DOHH2 (cell line): ENCODE results near the gene NAV2.

Source experiments
- H3F3A ChIP-seq: fragments of 200-600 bp; sonication (generic), shearing (Covaris generic); 2 replicates; pipeline ENCODE4 v1.6.0; 2016; ENCODE audit warnings: antibody characterized with exemption, mild to moderate bottlenecking; ENCODE audit not compliant: control insufficient read depth, insufficient read depth
- H3K27ac ChIP-seq: fragments of 200-600 bp; sonication (generic); 2 replicates; pipeline ENCODE4 v1.5.1; 2014; ENCODE audit warnings: low read depth, mild to moderate bottlenecking, low read length, moderate library complexity
- H3K27me3 ChIP-seq: fragments of 200-600 bp; sonication (generic); 2 replicates; pipeline ENCODE4 v1.6.1; 2014; ENCODE audit warnings: mild to moderate bottlenecking, low read length, mixed read lengths; ENCODE audit not compliant: control insufficient read depth
- H3K36me3 ChIP-seq: fragments of 200-600 bp; sonication (generic); 2 replicates; pipeline ENCODE4 v1.6.1; 2014; ENCODE audit warnings: mild to moderate bottlenecking, low read length, moderate library complexity, mixed read lengths; ENCODE audit not compliant: control insufficient read depth
- H3K4me1 ChIP-seq: fragments of 200-600 bp; sonication (generic); 2 replicates; pipeline ENCODE4 v1.6.1; 2014; ENCODE audit warnings: mild to moderate bottlenecking, low read length, mixed read lengths; ENCODE audit not compliant: control insufficient read depth
- H3K4me2 ChIP-seq: fragments of 200-600 bp; sonication (generic); 2 replicates; pipeline ENCODE4 v1.6.0; 2014; ENCODE audit warnings: mild to moderate bottlenecking, low read length, moderate library complexity
- H3K4me3 ChIP-seq: fragments of 200-600 bp; sonication (generic); 2 replicates; pipeline ENCODE4 v1.5.1; 2014; ENCODE audit warnings: mild to moderate bottlenecking, low read length, mixed read lengths
- H3K79me2 ChIP-seq: fragments of 200-600 bp; sonication (generic); 2 replicates; pipeline ENCODE4 v1.6.1; 2014; ENCODE audit warnings: mild to moderate bottlenecking, low read length, mixed read lengths; ENCODE audit not compliant: control insufficient read depth
- H3K9me2 ChIP-seq: fragments of 200-600 bp; sonication (generic); replicated peaks from 2 replicates; pipeline ENCODE4 v1.6.1; 2014; ENCODE audit warnings: mild to moderate bottlenecking, low read length, mixed read lengths; ENCODE audit not compliant: control insufficient read depth
- H3K9me3 ChIP-seq: fragments of 200-600 bp; sonication (generic); 2 replicates; pipeline ENCODE4 v1.6.1; 2014; ENCODE audit warnings: antibody characterized with exemption, low read length, mixed read lengths; ENCODE audit not compliant: control insufficient read depth, insufficient read depth
- H4K20me1 ChIP-seq: fragments of 200-600 bp; sonication (generic); 2 replicates; pipeline ENCODE4 v1.6.0; 2014; ENCODE audit warnings: low read depth, mild to moderate bottlenecking, antibody characterized with exemption, low read length, moderate library complexity; ENCODE audit not compliant: control insufficient read depth, insufficient read depth
- CTCF ChIP-seq: fragments of 200-600 bp; sonication (generic); IDR thresholded peaks from one replicate; pipeline ENCODE4 v1.5.1; 2014; ENCODE audit warnings: antibody characterized with exemption, mild to moderate bottlenecking, low read depth, low read length; ENCODE audit not compliant: poor library complexity, severe bottlenecking
- EZH2phosphoT487 ChIP-seq: fragments of 200-600 bp; sonication (generic); IDR thresholded peaks from 2 replicates; pipeline ENCODE4 v1.6.1; 2017; ENCODE audit warnings: borderline replicate concordance, mild to moderate bottlenecking, antibody characterized with exemption, low read length, moderate library complexity, mixed read lengths

Gene NAV2

DNA sequence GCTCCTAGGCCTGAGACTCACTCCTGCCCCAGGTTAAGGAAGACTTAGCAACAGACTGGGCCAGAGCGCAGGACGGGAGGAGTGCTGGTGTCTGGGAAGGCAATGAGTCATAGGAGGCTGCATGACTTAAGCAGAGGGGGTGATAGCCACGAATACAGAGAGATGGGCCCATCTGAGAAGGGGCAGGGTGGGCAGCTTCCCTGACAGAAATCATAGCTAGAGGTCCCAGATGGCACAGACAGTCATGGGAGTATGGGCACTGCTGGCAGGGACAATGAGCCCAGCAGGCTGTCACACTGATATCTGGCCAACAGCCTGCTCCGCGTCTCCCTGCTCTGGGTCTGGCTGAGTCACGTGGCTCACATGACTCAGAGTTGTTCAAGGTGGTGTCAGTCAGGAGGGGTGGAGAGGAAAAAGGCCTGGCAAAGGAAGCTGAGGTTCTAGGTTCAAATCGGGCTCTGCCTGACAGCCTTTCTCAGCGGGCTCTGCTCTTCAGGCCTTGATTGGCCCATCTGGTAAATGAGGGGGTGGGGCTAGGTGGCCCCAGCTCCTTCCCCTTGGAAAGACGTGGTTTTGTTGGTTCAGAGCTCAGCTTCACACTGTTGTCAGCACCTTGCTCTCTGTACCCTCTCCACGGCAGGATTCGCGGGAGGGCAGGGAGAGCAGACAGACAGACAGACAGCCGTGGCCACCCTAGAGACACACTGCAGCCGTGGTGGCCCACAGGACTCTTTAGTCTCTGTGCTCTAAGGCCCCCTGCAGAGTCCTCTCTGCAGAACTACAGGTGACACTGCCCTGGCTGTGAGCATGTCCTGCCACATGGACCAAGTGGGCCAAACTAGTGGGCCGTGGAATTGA, 399.9 kb downstream of the NAV2 start:
- Histone ChIP-seq H3K79me2 (no peaks in the 10 kb centered on the region), H3K4me3 (no peak overlapping the region), H3K9me2 (no peaks in the 10 kb centered on the region), H3K4me2 (no peak overlapping the region), H3K36me3 (no peaks in the 10 kb centered on the region), H3K27me3 (no peaks in the 10 kb centered on the region), H3K27ac (no peak overlapping the region), H4K20me1 (no peaks in the 10 kb centered on the region), H3K9me3 (no peaks in the 10 kb centered on the region), H3F3A (no peaks in the 10 kb centered on the region), H3K4me1 (no peaks in the 10 kb centered on the region)
- TF ChIP-seq EZH2phosphoT487 (no peak), CTCF (no peak)

DNA sequence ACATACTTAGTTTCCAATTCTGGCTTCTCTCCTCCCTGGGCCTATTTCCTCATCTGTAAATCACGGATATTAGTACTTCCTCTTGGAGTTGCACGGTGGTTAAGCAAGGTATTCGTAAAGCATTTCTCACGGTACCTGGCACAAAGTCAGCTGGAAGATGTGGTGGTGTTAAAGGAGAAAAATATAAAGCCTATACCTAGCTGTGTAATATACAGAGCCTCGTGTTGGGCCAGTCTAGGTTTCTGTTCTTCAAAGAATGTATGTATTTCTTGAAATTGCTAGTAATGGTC, 400.5 kb downstream of the NAV2 start:
- Histone ChIP-seq H3K9me2 (no peaks in the 10 kb centered on the region), H3K4me1 (no peaks in the 10 kb centered on the region), H3F3A (no peaks in the 10 kb centered on the region), H3K36me3 (no peaks in the 10 kb centered on the region), H3K4me3 (no peak overlapping the region), H3K79me2 (no peaks in the 10 kb centered on the region), H3K4me2 (no peak overlapping the region), H3K9me3 (no peaks in the 10 kb centered on the region), H4K20me1 (no peaks in the 10 kb centered on the region), H3K27ac (no peak overlapping the region), H3K27me3 (no peaks in the 10 kb centered on the region)
- TF ChIP-seq EZH2phosphoT487 (no peak), CTCF (no peak)

DNA sequence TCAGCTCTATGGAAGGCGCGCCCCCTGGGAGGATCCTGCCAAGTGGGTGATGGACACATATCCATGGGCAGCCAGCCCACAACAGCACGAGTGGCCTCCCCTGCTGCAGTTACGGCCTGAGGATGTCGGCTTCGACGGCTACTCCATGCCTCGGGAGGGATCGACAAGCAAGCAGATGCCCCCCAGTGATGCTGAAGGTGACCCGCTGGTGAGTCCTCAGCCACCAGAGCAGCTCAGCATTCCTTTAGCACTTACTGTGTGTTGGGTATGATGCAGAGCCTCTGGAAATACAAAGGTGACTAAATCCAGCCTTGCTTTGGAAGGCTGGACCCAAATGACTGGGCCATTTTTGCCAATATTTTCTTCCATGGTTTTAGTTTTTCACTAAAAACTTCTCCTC, 402.0 kb downstream of the NAV2 start:
- TF ChIP-seq EZH2phosphoT487 = no peak
- TF ChIP-seq CTCF = no peak
- Histone ChIP-seq H3K4me3 (no peak overlapping the region), H3K27me3 (no peaks in the 10 kb centered on the region), H3K79me2 (no peaks in the 10 kb centered on the region), H4K20me1 (no peaks in the 10 kb centered on the region), H3K9me2 (no peaks in the 10 kb centered on the region), H3K4me2 (no peak overlapping the region), H3F3A (no peaks in the 10 kb centered on the region), H3K27ac (no peak overlapping the region), H3K36me3 (no peaks in the 10 kb centered on the region), H3K4me1 (no peaks in the 10 kb centered on the region), H3K9me3 (no peaks in the 10 kb centered on the region)
